ENCODE data around the gene TRIM5.
"Not testable (repeated sequence)": the region's sequence is repeated elsewhere in the genome, so short reads cannot be mapped to it uniquely, and the experiment has no call there.

DNA sequence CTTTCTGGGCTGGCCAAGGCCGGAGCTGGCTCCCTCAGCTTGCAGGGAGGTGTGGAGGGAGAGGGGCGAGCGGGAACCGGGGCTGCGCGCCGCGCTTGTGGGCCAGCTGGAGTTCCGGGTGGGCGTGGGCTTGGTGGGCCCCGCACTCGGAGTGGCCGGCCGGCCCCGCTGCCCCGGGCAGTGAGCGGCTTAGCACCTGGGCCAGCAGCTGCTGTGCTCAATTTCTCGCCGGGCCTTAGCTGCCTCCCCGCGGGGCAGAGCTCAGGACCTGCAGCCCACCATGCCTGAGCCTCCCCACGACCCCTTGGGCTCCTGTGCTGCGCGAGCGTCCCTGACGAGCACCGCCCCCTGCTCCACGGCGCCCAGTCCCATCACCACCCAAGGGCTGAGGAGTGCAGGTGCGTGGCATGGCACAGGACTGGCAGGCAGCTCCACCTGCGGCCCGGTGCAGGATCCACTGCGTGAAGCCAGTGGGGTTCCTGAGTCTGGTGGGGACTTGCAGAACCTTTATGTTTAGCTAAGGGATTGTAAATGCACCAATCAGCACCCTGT lies 1.9 kb downstream of the TRIM5 start:
- not testable (repeated sequence) for TF ChIP-seq EZH2phosphoT487 (IDR thresholded peaks at IDR 0.05; ENCODE audit: low read depth, severe bottlenecking, unreplicated experiment)
- TF ChIP-seq, protein P1, sequence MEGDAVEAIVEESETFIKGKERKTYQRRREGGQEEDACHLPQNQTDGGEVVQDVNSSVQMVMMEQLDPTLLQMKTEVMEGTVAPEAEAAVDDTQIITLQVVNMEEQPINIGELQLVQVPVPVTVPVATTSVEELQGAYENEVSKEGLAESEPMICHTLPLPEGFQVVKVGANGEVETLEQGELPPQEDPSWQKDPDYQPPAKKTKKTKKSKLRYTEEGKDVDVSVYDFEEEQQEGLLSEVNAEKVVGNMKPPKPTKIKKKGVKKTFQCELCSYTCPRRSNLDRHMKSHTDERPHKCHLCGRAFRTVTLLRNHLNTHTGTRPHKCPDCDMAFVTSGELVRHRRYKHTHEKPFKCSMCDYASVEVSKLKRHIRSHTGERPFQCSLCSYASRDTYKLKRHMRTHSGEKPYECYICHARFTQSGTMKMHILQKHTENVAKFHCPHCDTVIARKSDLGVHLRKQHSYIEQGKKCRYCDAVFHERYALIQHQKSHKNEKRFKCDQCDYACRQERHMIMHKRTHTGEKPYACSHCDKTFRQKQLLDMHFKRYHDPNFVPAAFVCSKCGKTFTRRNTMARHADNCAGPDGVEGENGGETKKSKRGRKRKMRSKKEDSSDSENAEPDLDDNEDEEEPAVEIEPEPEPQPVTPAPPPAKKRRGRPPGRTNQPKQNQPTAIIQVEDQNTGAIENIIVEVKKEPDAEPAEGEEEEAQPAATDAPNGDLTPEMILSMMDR (IDR thresholded peaks at IDR 0.05; ENCODE audit: poor library complexity): not testable (repeated sequence)
